ENCODE results near the gene BEST1. TPM values are rescaled to one million over a fixed set of nuclear protein-coding genes. Genes with fewer than 3 reads are reported as not detected.

BEST1 gene
- total and polyA plus RNA-seq, 2 of the 13 experiments (the other 11 are each of a cell fraction or from before 2014, with no cell fraction given) = 0.09 to 0.65 TPM

- no peak for TF ChIP-seq ZNF841 (CRISPR knock-in tag; IDR thresholded peaks at IDR 0.05; ENCODE audit: borderline replicate concordance)
- TF ChIP-seq ELF1 (CRISPR knock-in tag; IDR thresholded peaks at IDR 0.05) = no peak
- TF ChIP-seq ZBTB14 (CRISPR knock-in tag; IDR thresholded peaks at IDR 0.05) = no peak
- TF ChIP-seq PITX1 (CRISPR knock-in tag; IDR thresholded peaks at IDR 0.05) = peak; percentile 86
- TF ChIP-seq SP140L (CRISPR knock-in tag; IDR thresholded peaks at IDR 0.05; ENCODE audit: borderline replicate concordance) = no peak
- peak; percentile 90; the same call in 1 of the 2 replicates for TF ChIP-seq REPIN1 (CRISPR knock-in tag; IDR thresholded peaks at IDR 0.05; ENCODE audit: borderline replicate concordance, low read depth)
- no peak for TF ChIP-seq ZNF318 (CRISPR knock-in tag; IDR thresholded peaks at IDR 0.05)
- TF ChIP-seq ZHX1 (CRISPR knock-in tag; IDR thresholded peaks at IDR 0.05; ENCODE audit: low read depth) = peak; percentile 58; the same call in 1 of the 2 replicates
- TF ChIP-seq GMEB1 (CRISPR knock-in tag; IDR thresholded peaks at IDR 0.05; ENCODE audit: borderline replicate concordance) = peak; percentile 45; the same call in 1 of the 2 replicates
- peak; percentile 68; the same call in 1 of the 2 replicates for TF ChIP-seq FOXP4 (CRISPR knock-in tag; IDR thresholded peaks at IDR 0.05)
- TF ChIP-seq ZEB1 (IDR thresholded peaks at IDR 0.05; ENCODE audit: insufficient replicate concordance, low read depth) = no peak
Observed at GRCh38 chr11:61972672-61973475, 22.7 kb downstream of the BEST1 start (continued).
